Hematopoietic multipotent progenitor cell treated with erythropoietin and hydrocortisone succinate and interleukin-3 and kit ligand, for 17 days (in vitro differentiated cells): ENCODE results near the gene OPTN.
A peak's percentile ranks its signal among the peaks of the same experiment; 100 is the strongest.
"Not testable (repeated sequence)": the region's sequence is repeated elsewhere in the genome, so short reads cannot be mapped to it uniquely, and the experiment has no call there.

Experiments
- DNase-seq: peaks from one replicate; pipeline ENCODE4 v3.0.0-alpha.2; 2015; ENCODE audit warnings: low spot score

Gene OPTN

DNA sequence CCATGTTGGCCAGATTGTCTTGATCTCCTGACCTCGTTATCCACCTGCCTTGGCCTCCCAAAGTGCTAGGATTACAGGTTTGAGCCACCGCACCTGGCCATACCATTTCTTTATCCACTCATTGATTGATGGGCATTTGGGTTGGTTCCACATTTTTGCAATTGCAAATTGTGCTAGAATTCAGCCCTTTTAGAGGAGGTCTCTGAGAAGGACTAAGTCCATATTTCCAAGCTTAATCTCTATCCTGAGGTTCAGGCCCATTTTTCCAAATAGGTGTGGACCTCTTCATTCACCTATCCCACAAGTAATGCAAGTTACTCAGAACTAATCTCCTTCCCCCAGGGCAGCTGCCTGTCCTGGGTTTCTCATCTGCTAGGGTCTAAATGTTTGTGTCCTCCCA lies 9.7 kb upstream of the OPTN start:
- DNase-seq: no peak

DNA sequence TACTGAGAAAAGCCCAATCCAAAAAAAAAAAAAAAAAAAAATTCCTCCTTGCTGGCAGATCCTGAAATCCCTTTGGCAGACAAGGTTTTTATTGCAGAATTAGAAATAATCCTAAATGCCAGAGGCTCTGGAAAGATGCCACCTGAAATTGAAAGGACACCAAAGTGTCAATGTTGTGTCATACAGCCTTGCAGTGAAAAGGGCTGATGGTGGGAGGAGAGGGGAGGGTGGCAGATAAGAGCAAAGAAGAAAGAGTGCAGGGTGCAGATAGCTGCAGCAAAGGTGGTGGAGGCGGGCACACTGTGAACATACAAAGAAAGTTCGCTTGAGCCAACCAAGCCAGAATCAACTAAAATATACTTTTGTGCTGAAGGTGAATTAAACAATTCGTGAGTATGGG lies 8.2 kb upstream of the OPTN start:
- DNase-seq: peak; percentile 56

DNA sequence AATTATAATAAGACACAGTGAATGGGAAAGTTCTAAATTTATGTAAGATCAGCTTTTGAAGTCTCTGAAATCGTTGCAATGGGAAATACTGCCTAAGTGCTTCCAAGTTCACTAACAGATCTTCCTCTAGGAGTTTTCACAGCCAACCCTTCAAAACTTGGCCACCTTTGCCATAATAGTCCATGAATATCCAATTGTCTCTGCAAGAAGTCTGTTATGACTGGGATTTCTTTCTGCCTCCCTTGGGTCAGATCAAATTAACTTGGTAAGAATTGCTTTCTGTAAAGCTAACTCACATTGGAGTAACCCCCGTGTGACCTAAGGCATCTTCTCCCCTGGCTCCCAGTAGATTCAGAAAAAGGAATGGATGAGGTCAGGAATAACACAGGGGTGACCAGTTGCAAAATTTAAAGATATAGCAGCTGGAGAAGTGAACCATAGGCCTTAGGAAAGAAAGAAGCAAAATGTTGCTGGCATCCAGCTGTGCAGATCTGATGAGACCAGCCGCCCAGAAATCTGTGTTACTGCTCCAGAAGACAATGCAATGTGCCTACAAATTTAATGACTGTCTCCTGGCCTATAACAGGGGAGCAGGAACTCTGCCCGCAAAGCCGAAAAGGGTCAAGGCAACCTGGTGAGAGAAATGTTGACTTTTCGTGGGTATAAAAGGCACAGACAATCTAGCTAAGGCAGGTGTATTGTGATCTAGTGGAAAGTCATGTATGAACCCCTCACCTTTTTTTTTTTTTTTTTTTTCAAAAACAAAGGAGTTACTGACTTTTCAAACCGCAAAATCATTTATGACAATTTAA lies 7.5 kb upstream of the OPTN start:
- no peak for DNase-seq

DNA sequence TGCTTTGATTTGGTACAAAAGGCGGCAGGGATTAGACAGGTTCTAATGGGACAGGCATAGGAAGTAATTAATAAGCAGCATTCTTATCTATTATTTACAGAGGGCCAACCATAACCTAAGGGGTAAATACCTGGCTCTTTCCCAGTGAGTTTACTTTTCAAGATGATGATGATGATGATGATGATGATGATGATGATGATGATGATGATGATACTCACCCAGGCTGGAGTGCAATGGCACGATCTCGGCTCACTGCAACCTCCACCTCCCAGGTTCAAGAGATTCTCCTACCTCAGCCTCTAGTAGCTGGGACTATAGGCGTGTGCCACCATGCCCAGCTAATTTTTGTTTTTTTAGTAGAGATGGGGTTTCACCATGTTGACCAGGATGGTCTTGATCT lies 5.9 kb upstream of the OPTN start:
- DNase-seq: not testable (repeated sequence)

DNA sequence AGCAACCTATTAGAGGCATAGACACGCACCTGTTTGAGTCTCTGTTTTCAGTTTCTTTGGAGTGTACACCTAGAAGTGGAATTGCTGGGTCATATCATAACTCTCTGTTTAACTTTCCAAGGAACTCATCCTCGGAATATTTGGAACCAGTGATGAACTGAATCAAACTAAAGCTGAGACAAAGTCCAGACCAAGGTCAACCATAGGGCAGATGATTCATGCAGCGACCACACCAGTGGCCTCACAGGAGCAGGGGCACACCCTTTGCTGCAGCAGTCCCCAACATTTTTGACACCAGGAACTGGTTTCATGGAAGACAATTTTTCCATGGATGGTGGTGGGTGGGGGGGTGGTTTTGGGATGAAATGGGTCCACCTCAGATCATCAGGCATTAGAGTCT lies 4.9 kb upstream of the OPTN start:
- no peak for DNase-seq

DNA sequence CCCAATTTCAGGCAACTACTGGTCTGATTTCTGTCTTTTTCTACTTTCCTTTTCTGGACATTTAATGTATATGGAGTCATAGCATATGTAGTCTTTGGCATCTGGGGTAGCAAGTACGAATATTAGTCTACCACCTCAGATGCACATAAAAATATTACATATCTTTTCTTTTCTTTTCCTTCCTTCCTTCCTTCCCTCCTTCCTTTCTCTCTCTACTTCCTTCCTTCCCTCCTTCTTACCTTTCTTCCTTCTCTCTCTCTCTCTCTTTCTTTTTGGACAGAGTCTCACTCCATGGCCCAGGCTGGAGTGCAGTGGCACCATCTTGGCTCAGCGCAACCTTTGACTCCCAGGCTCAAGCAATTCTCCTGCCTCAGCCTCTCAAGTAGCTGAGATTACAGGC lies 4.0 kb upstream of the OPTN start:
- no peak for DNase-seq

DNA sequence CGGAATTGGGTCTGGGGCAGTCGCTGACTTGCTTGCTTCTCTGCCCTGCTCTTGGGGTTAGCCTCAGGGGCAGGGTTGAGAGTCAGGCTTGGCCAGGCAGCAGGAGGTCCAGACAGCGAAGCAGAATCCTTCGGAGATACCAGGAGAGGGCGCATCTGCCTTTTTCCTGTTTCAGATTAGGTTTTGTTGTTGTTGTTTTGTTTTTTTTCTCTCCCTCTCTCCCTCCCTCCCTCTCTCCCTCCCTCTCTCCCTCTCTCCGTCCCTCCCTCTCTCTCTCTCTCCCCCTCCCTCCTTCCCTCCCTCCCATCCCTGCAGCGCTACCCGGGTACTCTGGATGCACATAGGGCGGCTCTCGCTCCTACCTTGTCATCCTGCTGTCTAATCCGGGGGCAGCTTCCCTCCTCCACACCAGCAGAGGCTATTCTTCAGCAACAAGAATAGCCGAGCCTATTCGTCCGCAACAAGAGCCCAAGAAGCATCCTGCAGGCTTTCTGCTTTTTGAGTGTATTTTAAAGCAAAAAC lies 758 bp upstream of the OPTN start:
- peak; percentile 91 for DNase-seq

DNA sequence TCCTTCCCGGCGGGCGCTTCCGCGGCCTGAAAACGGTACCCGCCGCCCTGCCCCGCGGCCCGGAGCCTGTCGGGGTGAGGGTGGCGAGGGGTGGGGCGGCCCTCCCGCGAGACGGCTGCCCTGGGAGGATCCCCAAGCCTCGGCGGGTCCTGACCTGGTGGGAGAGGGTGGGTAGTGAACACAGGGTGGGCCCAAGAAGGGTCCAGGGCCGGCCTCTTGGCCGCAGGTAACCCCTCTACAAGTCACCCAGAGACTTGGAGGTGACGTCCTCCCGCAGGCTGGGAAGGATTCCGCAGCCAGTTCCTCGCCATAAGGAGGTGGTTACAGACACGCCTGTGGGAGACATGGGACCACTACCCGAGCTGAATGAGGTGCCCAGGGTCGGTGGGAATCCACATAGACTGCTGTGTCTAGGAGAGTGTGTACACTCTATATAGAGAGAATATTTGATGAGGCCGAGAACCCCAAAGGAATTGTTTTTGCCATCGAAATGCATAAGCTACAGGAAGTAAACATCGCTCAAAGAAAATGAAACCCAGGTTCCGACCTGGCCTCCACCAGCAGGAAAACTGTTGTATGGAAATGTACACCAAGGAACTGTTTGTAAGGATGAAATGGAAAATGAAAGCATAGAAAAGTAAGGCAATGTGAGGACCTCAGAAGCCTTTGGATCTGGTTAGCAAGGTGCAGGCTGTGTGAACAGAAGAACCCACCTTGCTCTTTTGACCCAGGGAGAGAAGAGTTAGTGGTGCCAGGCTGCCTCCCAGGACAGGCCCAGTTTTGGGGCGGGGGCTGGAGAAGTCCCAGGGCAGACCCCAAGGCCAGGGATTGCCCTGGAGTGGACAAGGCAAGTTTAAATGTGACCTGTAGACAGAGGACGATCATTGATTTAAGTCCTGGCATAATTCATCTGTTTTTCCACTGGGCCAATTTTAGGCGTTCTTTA lies 659 bp downstream of the OPTN start:
- peak; percentile 72 for DNase-seq

DNA sequence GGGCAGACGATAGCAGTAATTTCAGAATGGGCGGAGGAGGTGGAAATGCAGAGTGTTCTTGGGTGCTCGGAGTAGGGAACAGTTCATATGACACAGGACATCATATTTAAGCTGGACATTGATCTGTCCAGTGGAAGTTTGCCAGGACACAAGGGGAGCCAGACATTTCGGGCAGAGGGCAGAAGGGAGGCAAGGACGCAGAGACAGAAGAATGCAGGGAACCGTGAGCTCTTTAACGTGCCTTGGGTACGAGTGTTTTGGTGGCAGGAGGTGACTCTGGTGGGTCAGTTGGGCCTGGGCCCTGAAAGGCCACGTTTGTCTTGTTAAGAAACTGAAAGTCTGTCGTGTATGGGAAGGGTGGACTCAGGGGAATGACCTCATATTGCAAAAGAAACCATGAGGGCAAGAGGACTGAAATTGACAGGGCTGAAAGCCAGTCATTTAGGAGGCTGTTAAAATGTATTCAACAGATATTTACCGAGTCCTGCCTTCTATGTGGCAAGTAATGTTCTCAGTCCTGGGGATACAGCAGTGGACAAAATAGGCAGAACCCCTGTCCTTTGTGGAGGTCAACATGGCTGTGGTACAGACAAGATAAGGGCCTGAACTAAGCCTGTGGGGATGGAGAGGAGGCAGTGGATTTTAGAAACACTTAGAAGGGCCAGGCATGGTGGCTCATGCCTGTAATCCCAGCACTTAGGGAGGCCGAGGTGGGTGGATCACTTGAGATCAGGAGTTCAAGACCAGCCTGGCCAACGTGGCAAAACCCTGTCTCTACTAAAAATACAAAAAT lies 2.2 kb downstream of the OPTN start:
- DNase-seq: no peak

DNA sequence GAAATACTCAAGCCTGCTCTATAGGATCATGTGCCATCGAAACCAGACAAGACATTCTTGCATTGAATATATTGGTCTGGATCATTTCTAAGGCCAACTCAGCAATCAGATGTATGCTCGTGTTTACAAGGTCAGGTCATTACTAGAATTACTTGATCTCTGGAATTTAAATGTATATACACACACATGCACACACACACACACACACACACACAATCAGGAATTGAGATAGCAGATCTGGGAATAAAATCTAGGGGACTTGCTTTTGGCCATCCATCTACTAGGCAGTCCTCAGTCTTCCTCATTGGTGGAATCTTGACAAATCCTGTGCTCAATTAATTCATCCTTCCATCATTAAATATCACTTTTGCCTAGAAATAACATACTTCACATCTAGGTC lies 3.6 kb downstream of the OPTN start:
- DNase-seq: no peak

DNA sequence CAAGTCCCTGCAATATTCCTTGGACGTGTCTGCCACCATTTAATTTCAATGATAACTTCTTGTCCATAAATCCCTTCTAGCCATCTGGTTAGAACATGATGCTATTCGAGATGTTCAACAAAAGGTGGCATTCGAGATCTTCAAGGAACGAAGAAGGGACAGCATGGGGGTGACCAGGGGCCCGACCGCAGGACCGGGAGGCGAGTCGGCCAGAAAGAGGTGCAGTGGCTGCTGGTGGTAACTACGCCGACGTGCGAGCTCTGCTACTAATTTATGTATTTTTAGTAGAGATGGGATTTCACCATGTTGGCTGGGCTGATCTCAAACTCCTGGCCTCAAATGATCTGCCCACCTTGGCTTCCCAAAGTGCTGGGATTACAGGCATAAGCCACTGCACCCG lies 4.7 kb downstream of the OPTN start:
- no peak for DNase-seq

DNA sequence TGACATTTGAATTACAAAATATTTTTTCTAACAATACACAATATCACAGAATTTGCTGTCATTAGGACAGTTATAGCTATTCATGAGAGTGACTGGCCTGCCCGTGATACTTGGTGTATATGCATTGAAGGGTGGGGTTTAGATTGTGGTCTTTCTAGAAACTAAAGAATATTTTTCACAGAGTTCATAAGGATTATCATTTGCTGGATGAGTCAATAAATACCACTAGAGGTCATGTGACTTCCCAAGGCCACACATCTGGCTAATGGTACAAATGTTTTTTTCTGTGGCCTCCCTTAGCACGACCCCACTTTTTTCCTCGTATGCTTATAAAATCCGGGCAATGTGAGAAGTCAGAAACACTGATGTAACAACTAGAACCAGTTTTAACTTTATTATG lies 5.2 kb downstream of the OPTN start:
- peak; percentile 49 for DNase-seq

DNA sequence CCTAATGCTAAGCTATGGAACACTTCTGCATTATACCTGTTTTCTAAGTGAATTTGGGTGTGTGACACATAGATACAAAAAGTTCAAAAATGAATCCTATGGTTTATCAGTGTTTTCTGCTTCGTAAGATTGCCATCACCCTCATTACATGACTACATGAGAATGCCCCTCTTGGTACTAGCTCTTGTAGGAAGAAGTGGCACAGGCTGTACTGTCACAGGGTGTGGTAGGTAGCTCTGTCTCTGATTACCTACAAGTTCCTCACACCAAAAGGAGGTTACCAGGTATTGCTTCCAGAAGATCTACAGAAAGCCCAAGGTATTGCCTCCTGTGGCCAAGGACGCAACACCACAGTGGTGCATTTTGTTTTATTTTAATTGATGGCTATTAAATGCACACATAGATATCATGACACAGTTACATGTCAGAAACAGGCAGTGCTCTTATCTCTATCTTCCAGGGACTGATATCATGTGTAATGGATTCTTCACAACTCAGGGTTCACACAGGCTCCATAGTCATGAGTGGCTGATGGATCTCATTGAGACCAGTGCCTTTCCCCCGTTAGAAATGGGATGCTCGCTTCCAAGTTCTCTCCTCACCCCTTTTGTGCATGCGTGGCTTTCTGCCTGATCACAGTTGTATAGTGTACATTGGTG lies 6.6 kb downstream of the OPTN start:
- peak; percentile 43 for DNase-seq

DNA sequence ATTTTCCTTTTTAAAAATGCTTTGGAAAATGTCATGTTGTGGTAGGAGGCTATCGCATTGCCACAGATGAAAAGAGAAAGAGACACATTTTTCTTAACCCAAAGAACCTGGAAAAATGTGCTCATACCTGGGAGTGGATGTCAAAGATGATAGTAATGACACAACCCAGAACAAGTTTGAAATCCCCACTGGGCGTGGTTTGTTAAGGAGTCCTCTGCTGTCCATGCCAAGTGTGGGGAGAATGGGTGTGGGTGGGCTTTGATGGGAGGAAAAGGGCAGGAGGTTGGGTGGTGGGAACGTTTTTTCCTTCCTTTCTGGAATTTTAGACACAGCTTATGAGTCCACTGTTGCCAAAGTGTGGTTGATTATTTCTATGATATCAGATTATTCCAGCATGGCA lies 10.9 kb downstream of the OPTN start:
- DNase-seq: no peak

DNA sequence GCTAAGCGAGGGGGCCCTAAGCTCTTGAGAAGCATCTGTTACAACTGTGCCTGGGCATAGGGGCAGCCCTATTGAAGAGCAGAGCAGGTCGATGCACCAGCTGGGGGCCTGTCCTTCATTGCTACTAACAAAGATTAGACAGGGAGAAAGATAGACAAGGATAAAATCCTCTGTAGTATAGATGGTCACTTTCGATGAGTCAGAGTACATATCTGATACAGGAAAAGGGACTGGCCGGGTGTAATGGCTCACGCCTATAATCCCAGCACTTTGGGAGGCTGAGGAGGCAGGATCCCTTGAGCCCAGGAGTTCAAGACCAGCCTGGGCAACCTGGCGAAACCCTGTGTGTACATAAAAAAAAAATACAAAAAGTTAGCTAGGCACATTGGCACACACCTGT lies 13.6 kb downstream of the OPTN start:
- DNase-seq: no peak

DNA sequence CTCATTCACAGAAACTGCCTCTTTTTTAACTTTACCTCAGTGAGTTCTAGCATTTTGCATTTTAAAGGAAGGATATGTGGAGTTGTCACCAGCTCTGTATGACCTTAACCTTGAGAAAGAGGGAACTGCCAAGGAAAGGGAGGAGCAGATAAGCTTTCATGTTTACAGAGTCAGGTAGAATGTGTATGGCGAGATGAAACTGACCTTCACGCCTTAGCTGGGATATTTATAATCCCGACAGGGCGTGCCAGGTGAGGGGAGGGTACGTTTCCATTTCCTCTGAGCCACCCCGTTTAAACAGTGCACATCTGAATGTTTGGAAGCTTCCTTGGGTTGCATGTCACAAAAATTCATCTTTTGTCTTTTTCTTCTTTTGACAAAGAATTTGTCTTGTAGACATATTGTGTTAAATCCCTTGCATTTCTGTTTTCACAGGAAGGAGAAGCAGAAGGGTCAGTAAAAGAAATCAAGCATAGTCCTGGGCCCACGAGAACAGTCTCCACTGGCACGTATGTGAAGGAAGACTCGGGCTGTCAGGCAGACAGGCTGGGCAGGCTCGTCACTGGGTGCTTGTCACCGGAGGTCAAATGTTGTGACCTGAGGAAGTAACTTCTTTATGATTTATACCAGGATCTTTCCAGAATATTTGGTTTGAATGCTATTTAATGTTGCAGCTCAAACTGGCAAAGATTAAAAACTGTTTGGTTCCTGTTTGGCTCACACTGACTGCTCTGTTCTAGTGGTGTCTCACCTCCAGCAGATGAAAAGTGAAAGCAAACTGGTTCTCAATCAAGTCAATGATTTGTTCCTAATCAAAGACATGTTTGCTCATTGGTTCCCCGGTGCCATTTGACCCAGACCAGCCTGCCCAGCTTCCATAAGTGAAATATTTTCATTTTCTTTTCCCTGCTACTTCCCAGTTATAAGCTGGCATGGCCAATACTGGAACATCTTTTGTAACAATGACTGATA lies 16.2 kb downstream of the OPTN start:
- DNase-seq: no peak

DNA sequence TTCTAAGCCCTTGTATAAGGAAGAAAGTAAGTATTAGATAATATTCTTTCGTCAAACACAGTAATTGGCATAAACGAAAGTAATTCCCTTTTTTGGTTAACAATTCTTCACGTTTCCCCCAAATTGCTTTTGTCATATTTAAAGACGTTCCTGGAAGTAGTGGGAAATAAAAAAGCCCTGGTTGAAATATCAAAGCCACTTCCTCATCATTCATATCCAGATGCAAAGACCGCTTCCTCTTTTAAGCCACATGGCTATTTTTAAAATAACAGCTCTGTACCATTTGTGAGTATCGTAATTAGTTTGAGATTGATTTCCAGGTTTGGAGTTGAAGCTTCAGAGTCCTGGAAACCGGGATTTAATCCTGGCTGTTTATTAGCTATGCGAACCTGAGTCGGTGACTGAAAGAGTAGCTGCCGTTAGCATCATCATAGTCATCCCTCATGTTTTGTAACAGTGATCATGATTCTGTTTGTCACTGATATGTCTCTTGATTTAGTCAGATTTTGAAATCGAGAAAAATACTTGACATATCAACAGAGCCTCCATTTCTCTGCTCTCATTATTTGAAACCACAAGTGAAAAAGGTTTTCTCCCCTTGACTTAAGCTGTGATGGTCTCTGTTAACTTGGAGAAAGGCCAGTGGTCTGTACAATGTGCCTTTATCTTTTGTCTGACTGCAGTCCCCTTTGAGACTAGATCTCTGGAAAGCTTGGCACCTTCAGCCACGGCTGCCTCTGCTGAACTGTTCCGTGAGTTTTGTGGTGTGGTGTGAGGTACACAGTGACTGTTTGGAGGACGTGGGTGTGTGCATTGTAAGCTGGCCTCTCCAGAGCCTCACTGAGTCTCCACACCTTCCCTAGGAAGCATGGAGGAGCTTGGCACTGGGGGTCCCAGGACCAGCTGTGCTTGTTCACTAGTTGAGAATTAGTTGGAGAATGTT lies 18.1 kb downstream of the OPTN start:
- DNase-seq: no peak

DNA sequence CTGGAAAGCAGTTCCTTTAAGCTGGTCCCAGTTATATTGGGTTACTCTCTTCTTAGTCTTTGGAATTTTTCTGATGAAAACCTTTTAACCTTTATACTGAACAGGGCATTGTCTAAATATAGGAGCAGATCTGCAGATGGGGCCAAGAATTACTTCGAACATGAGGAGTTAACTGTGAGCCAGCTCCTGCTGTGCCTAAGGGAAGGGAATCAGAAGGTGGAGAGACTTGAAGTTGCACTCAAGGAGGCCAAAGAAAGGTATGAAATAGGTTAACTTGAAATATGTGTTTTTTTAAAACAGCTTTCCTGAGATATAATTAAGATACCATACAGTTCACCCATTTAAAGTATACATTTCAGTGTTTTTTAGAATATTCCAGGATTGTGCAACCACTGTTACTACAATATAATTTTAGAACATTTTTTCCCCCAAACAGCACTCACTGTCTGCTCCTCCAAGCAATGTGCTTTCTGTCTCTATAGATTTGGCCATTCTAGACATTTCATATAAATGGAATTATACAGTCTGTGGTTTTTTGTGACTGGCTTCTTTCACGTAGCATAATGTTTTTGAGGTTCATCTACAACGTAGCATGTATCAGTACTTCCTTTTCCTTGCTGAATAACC lies 18.9 kb downstream of the OPTN start:
- no peak for DNase-seq
